ENCODE measurements around the gene MPV17L2. TPM values are rescaled to one million over a fixed set of nuclear protein-coding genes. Genes with fewer than 3 reads are reported as not detected.
"Not testable (repeated sequence)": the region's sequence is repeated elsewhere in the genome, so short reads cannot be mapped to it uniquely, and the experiment has no call there.

Gene MPV17L2
- total RNA-seq, 2 experiments from 2014 or later = 5.8 to 6.5 TPM

GRCh38 chr19:18155095-18156087 is 37.6 kb upstream of the MPV17L2 start:
- ATAC-seq (ENCODE audit: low read depth) (no peak), DNase-seq (no peak)
- Mint-ChIP-seq H3K27ac (no peak overlapping the region), H3K9me3 (no peaks in the 10 kb centered on the region), H3K4me3 (no peak overlapping the region), H3K4me1 (peaks cover 21% of the 10 kb centered on the region), H3K27me3 (no peaks in the 10 kb centered on the region), H3K36me3 (peaks cover under 1% of the 10 kb centered on the region)
- POLR2A ChIA-PET = interaction anchor here (0.6 kb wide), 2 partner anchors 26 to 172 kb away, joined by 3 to 4 read pairs; no protein-coding TSS in a partner anchor

DNA sequence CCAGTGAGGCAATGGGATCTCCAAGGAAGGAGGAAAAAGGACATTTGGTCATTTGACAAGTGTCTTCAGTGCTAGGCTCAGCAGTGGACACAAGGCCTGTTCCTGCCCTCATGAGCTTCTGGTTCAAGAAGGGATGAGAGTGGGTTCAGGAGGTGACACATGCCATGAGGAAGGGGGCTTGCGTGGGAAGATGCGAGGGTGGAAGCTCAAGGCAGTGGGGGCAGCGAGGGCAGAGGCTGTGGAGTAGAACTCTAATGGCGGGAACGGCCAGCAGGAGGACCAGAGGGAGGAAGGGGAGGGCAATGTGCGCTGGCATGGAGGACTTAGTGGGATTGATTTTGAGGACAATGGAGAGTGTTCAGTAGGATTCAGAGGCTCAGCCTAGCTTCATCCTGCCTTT is 36.8 kb upstream of the MPV17L2 start:
- DNase-seq = no peak
- Mint-ChIP-seq H3K36me3 (peaks cover 2% of the 10 kb centered on the region), H3K27ac (no peak overlapping the region), H3K4me1 (peaks cover 22% of the 10 kb centered on the region), H3K9me3 (no peaks in the 10 kb centered on the region), H3K27me3 (no peaks in the 10 kb centered on the region), H3K4me3 (no peak overlapping the region)
- POLR2A ChIA-PET = interaction anchor here (0.6 kb wide), 1 partner anchor 25 kb away, joined by 4 read pairs; no protein-coding TSS in a partner anchor
- no peak for ATAC-seq (ENCODE audit: low read depth)

- peaks cover 2% of the 10 kb centered on the region for H3K36me3 Mint-ChIP-seq
- DNase-seq = no peak
- no peaks in the 10 kb centered on the region for H3K9me3 Mint-ChIP-seq
- ATAC-seq (ENCODE audit: low read depth) = no peak
- H3K4me1 Mint-ChIP-seq = peaks cover 20% of the 10 kb centered on the region
- H3K4me3 Mint-ChIP-seq = no peak overlapping the region
- no peaks in the 10 kb centered on the region for H3K27me3 Mint-ChIP-seq
- POLR2A ChIA-PET = no interaction called here
- no peak overlapping the region for H3K27ac Mint-ChIP-seq
These were observed 36.1 kb upstream of the MPV17L2 start for GRCh38 chr19:18156841-18157464.

DNA sequence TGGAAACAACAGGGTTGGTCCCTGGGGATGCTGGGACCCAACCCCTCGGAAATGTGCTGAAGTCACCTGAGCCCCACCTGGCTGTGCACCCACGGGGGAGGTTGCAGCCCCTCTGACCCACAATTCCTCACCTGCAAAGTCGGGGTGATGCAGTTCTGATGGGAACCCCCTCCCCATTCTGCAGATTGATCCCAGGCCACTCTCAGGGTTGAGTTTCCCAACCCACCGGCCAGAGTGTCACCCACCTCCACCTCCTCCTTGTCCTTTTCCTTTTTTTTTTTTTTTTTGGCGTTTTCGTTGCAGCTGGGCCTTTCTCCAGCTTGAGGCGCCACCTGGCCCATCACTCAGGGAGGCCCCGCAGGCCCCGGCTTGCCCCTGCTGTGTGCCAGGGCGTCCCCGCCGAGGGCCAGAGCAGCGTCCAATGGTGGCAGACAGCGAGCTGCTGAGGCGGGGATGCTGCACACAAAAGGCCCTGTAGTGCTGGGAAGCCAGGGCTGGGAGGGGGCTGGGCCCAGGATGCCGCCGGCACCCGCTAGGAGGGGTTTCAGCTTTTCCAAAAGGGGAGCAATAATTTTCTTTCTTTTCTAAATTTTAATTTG is 35.5 kb upstream of the MPV17L2 start:
- no peaks in the 10 kb centered on the region for H3K9me3 Mint-ChIP-seq
- DNase-seq (no peak), ATAC-seq (ENCODE audit: low read depth) (no peak)
- H3K27ac Mint-ChIP-seq = no peak overlapping the region
- peaks cover 2% of the 10 kb centered on the region for H3K36me3 Mint-ChIP-seq
- POLR2A ChIA-PET = interaction anchor here (0.6 to 0.9 kb wide), 3 partner anchors 40 to 118 kb away, joined by 3 read pairs; no protein-coding TSS in a partner anchor
- no peak overlapping the region for H3K4me3 Mint-ChIP-seq
- peaks cover 19% of the 10 kb centered on the region for H3K4me1 Mint-ChIP-seq
- no peaks in the 10 kb centered on the region for H3K27me3 Mint-ChIP-seq

DNA sequence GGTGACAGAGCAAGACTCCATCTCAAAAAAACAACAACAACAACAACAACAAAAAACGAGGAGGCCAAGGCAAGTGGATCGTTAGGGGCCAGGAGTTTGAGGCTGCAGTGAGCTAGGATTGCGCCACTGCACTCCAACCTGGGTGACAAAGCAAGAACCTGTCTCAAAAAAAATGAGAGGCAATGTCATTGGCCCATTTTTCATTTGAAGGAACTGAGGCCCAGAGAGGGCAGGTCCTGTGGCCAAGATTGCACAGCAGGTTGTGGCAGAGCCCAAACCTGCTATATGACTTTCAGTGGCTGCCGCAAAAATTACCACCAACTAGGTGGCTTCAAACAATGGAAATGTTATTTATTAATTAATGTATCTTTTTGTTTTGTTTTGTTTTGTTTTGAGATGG is 34.6 kb upstream of the MPV17L2 start:
- Mint-ChIP-seq H3K27me3 (no peaks in the 10 kb centered on the region), H3K27ac (no peak overlapping the region), H3K4me1 (peaks cover 19% of the 10 kb centered on the region), H3K4me3 (no peak overlapping the region), H3K9me3 (no peaks in the 10 kb centered on the region), H3K36me3 (peaks cover 2% of the 10 kb centered on the region)
- POLR2A ChIA-PET = interaction anchor here (0.6 to 1.0 kb wide), 4 partner anchors 32 to 117 kb away, joined by 3 read pairs; no protein-coding TSS in a partner anchor
- DNase-seq (no peak), ATAC-seq (ENCODE audit: low read depth) (no peak)

GRCh38 chr19:18159059-18159616 is 33.9 kb upstream of the MPV17L2 start:
- ATAC-seq (ENCODE audit: low read depth); H3K36me3 Mint-ChIP-seq; DNase-seq; H3K27ac Mint-ChIP-seq; H3K4me3 Mint-ChIP-seq; H3K9me3 Mint-ChIP-seq; H3K27me3 Mint-ChIP-seq: not testable (repeated sequence)
- POLR2A ChIA-PET = interaction anchor here (0.6 to 1.1 kb wide), 4 partner anchors 8 to 32 kb away, joined by 3 read pairs; partner anchors contain the start of gene IFI30
- H3K4me1 Mint-ChIP-seq = peaks cover 15% of the 10 kb centered on the region

DNA sequence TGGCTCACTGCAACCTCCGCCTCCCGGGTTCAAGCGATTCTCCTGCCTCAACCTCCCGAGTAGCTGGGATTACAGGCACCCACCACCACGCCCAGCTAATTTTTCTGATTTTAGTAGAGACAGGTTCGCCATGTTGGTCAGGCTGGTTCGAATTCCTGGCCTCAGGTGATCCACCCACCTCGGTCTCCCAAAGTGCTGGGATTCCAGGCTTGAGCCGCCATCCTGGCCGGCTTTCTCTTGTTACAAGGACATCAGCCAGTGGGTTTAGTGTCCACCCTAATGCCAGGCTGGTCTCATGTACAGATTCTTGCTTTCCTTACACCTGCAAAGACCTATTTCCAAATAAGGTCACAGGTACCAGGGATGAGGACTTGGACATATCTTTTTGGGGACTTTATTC is 33.2 kb upstream of the MPV17L2 start:
- DNase-seq (no peak), ATAC-seq (ENCODE audit: low read depth) (no peak)
- peaks cover 2% of the 10 kb centered on the region for H3K36me3 Mint-ChIP-seq
- H3K27ac Mint-ChIP-seq = no peak overlapping the region
- no peak overlapping the region for H3K4me3 Mint-ChIP-seq
- no peaks in the 10 kb centered on the region for H3K27me3 Mint-ChIP-seq
- POLR2A ChIA-PET = interaction anchor here (1.1 to 1.6 kb wide), 2 partner anchors 14 to 42 kb away, joined by 3 to 8 read pairs; partner anchors contain the start of gene IFI30
- H3K9me3 Mint-ChIP-seq = no peaks in the 10 kb centered on the region
- H3K4me1 Mint-ChIP-seq = peaks cover 11% of the 10 kb centered on the region

GRCh38 chr19:18160493-18160970 is 32.5 kb upstream of the MPV17L2 start:
- Mint-ChIP-seq H3K36me3 (peaks cover 2% of the 10 kb centered on the region), H3K27ac (peak overlapping the region; percentile 80), H3K4me3 (peak overlapping the region; percentile 69), H3K4me1 (peaks cover 11% of the 10 kb centered on the region), H3K9me3 (no peaks in the 10 kb centered on the region), H3K27me3 (no peaks in the 10 kb centered on the region)
- no peak for ATAC-seq (ENCODE audit: low read depth)
- no peak for DNase-seq
- POLR2A ChIA-PET = interaction anchor here (0.6 to 1.9 kb wide), 4 partner anchors 14 to 159 kb away, joined by 3 to 8 read pairs (median 6); partner anchors contain the start of gene IFI30

- Mint-ChIP-seq H3K36me3 (peaks cover 2% of the 10 kb centered on the region), H3K9me3 (no peaks in the 10 kb centered on the region), H3K4me3 (peak overlapping the region; percentile 69), H3K4me1 (peaks cover 11% of the 10 kb centered on the region), H3K27me3 (no peaks in the 10 kb centered on the region), H3K27ac (no peak overlapping the region)
- POLR2A ChIA-PET = interaction anchor here (0.5 to 1.9 kb wide), 5 partner anchors 13 to 159 kb away, joined by 3 to 8 read pairs (median 4); partner anchors contain the start of gene IFI30
- peak; percentile 92 for ATAC-seq (ENCODE audit: low read depth)
- DNase-seq = peak; percentile 96
These were observed 31.9 kb upstream of the MPV17L2 start for GRCh38 chr19:18160971-18161635.

GRCh38 chr19:18161636-18162002 is 31.4 kb upstream of the MPV17L2 start:
- H3K9me3 Mint-ChIP-seq = no peaks in the 10 kb centered on the region
- peak overlapping the region; percentile 44 for H3K4me3 Mint-ChIP-seq
- DNase-seq (no peak), ATAC-seq (ENCODE audit: low read depth) (peak; percentile 20)
- H3K4me1 Mint-ChIP-seq = peaks cover 8% of the 10 kb centered on the region
- no peak overlapping the region for H3K27ac Mint-ChIP-seq
- H3K36me3 Mint-ChIP-seq = peaks cover 2% of the 10 kb centered on the region
- no peaks in the 10 kb centered on the region for H3K27me3 Mint-ChIP-seq
- POLR2A ChIA-PET = interaction anchor here (0.5 to 1.9 kb wide), 3 partner anchors 13 to 70 kb away, joined by 4 to 8 read pairs (median 8); partner anchors contain the start of gene IFI30

- Mint-ChIP-seq H3K36me3 (peaks cover 2% of the 10 kb centered on the region), H3K4me3 (no peak overlapping the region), H3K9me3 (no peaks in the 10 kb centered on the region), H3K27ac (no peak overlapping the region), H3K4me1 (peaks cover 12% of the 10 kb centered on the region), H3K27me3 (no peaks in the 10 kb centered on the region)
- ATAC-seq (ENCODE audit: low read depth) (no peak), DNase-seq (no peak)
- POLR2A ChIA-PET = interaction anchor here (0.6 kb wide), 1 partner anchor 21 kb away, joined by 3 read pairs; no protein-coding TSS in a partner anchor
These were observed 28.9 kb upstream of the MPV17L2 start for GRCh38 chr19:18164072-18164471.
